Sigmoid colon (tissue), 7 donors: Measurements from ENCODE around the gene LRRK2. TPM values are rescaled to one million over a fixed set of nuclear protein-coding genes. Genes with fewer than 3 reads are reported as not detected.

ENCODE experiments used
- DNase-seq: peaks from one replicate; pipeline ENCODE4 v3.0.0-alpha.2; 2019
- H3K27ac ChIP-seq, 4 donors: fragments of 200-600 bp; sonication (generic); one replicate each; pipeline ENCODE4 v1.5.1; 2016 to 2019; ENCODE audit warnings: mild to moderate bottlenecking in 1 of 4
- H3K27me3 ChIP-seq, 3 donors: fragments of 200-600 bp; sonication (generic); one replicate each; pipeline ENCODE4 v1.5.1; 2019; ENCODE audit warnings: mild to moderate bottlenecking in 1 of 3
- H3K36me3 ChIP-seq, 4 donors: fragments of 200-600 bp; sonication (generic); one replicate each; pipeline ENCODE4 v1.5.1; 2016 to 2019
- H3K4me1 ChIP-seq, 4 donors: fragments of 200-600 bp; sonication (generic); one replicate each; pipeline ENCODE4 v1.5.1; 2017 to 2019
- H3K4me3 ChIP-seq, 4 donors: fragments of 200-600 bp; sonication (generic); one replicate each; pipeline ENCODE4 v1.5.1; 2017 to 2019; ENCODE audit warnings: mild to moderate bottlenecking in 2 of 4, moderate library complexity in 1 of 4
- H3K9me3 ChIP-seq, 4 donors: fragments of 200-600 bp in 3 of 4; sonication (generic) in 3 of 4; one replicate each; pipeline versions ENCODE4 v1.5.1 to v1.6.1; 2013 to 2019
- EP300 ChIP-seq, 4 donors: sonication (generic); formaldehyde crosslinking; IDR thresholded peaks; one replicate each; pipeline ENCODE4 v1.6.1; 2017; ENCODE audit warnings: antibody characterized with exemption in 4 of 4
- POLR2A ChIP-seq, 2 donors: fragments of 450-650 bp; IDR thresholded peaks; one replicate each; pipeline ENCODE4 v1.6.1; 2016; ENCODE audit warnings: antibody characterized with exemption in 2 of 2, mild to moderate bottlenecking in 2 of 2, moderate library complexity in 2 of 2
- POLR2AphosphoS5 ChIP-seq, 4 donors: sonication (generic); formaldehyde crosslinking; IDR thresholded peaks; one replicate each; pipeline ENCODE4 v1.6.1; 2017; ENCODE audit warnings: antibody characterized with exemption in 4 of 4
- WGBS, 2 donors: extraction: QIAGEN DNeasy Blood & Tissue Kit; methylation state at CpG; one replicate each; pipeline ENCODE4 v1.1.7; 2013; 5-methylcytosine and 5-hydroxymethylcytosine counted together
- intact Hi-C: fragments of 100-400 bp; cut with DNase I; formaldehyde crosslinking; loops from one replicate; pipeline ENCODE4 v1.15.1; 2023
- polyA plus RNA-seq, 3 donors: library from polyadenylated mRNA; stranded (reverse); fragments of 200-250 nt; gene quantifications; one replicate each; pipeline ENCODE4 v1.2.3, GENCODE V29; 2013
- total RNA-seq, 4 donors: library from RNA; depleted of rRNA; stranded (reverse); fragments of >200 nt; gene quantifications; one replicate each; pipeline ENCODE4 v1.1.0, GENCODE V29; 2016
- TF ChIP-seq, protein P1 (sequence below), 4 experiments: fragments of 450-650 bp in 3 of 4; fragments of 200-600 bp in 1 of 4; IDR thresholded peaks; one replicate each; pipeline ENCODE4 v1.5.1; 2016 to 2019; ENCODE audit warnings: antibody characterized with exemption in 4 of 4, mild to moderate bottlenecking in 3 of 4, moderate library complexity in 2 of 4
- donor health status: healthy with polysubstance abuse.
- donor health status: Bipolar disorder and iron deficiency.
- donor health status: healthy.

LRRK2 gene
- total and polyA plus RNA-seq, 7 donors: 0.92 to 29.9 (median 18.7) TPM

- intact Hi-C loops: no loop called here
- Histone ChIP-seq H3K9me3 (no peaks in the 10 kb centered on the region), H3K4me1 (no peaks in the 10 kb centered on the region), H3K27me3 (no peaks in the 10 kb centered on the region), H3K36me3 (no peaks in the 10 kb centered on the region), H3K27ac (no peak overlapping the region), H3K4me3 (no peak overlapping the region)
- TF ChIP-seq, protein P1, sequence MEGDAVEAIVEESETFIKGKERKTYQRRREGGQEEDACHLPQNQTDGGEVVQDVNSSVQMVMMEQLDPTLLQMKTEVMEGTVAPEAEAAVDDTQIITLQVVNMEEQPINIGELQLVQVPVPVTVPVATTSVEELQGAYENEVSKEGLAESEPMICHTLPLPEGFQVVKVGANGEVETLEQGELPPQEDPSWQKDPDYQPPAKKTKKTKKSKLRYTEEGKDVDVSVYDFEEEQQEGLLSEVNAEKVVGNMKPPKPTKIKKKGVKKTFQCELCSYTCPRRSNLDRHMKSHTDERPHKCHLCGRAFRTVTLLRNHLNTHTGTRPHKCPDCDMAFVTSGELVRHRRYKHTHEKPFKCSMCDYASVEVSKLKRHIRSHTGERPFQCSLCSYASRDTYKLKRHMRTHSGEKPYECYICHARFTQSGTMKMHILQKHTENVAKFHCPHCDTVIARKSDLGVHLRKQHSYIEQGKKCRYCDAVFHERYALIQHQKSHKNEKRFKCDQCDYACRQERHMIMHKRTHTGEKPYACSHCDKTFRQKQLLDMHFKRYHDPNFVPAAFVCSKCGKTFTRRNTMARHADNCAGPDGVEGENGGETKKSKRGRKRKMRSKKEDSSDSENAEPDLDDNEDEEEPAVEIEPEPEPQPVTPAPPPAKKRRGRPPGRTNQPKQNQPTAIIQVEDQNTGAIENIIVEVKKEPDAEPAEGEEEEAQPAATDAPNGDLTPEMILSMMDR (IDR thresholded peaks at IDR 0.05): no peak
- TF ChIP-seq EP300 (IDR thresholded peaks at IDR 0.05) (no peak), POLR2AphosphoS5 (IDR thresholded peaks at IDR 0.05) (no peak)
- 60 to 78% methylated on average over 6 of the region's 6 CpGs for WGBS, 2 donors
- DNase-seq: no peak
These were observed 32.0 kb upstream of the LRRK2 start for GRCh38 chr12:40192704-40193255.

GRCh38 chr12:40194846-40195245, 30.0 kb upstream of the LRRK2 start:
- Histone ChIP-seq H3K36me3 (no peaks in the 10 kb centered on the region), H3K27me3 (no peaks in the 10 kb centered on the region), H3K9me3 (no peaks in the 10 kb centered on the region), H3K27ac (no peak overlapping the region), H3K4me1 (no peaks in the 10 kb centered on the region), H3K4me3 (no peak overlapping the region)
- intact Hi-C loops: no loop called here
- 89 to 90% methylated on average over 3 of the region's 3 CpGs for WGBS, 2 donors
- DNase-seq: no peak
- TF ChIP-seq EP300 (IDR thresholded peaks at IDR 0.05) (no peak), POLR2AphosphoS5 (IDR thresholded peaks at IDR 0.05) (no peak)
- TF ChIP-seq, protein P1 (IDR thresholded peaks at IDR 0.05): no peak

DNA sequence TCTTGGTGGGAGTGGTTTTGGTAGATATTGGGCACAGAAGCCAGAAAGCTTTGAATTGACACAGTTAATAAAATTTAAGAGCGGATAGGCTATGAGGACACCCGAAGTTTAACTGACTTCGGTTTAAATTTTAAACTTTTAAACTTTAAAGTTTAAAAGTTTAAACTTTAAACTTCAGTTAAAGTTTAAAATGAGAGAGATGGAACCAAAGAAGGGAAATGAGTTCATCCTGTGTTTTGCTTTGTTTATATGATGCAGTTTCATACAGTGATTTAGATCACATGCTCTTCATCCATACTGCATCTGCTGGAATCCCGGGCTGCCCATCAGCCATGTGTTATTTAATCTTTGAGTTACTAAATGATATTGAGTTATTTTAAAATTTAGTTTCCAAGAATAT, 27.2 kb upstream of the LRRK2 start:
- no peaks in the 10 kb centered on the region for H3K27me3 ChIP-seq
- H3K9me3 ChIP-seq: no peaks in the 10 kb centered on the region
- 66 to 77% methylated on average over 4 of the region's 4 CpGs for WGBS, 2 donors
- no peak for DNase-seq
- intact Hi-C loops: no loop called here
- H3K27ac ChIP-seq: no peak overlapping the region
- no peaks in the 10 kb centered on the region for H3K4me1 ChIP-seq
- no peak overlapping the region for H3K4me3 ChIP-seq
- TF ChIP-seq, protein P1 (IDR thresholded peaks at IDR 0.05): no peak
- TF ChIP-seq POLR2AphosphoS5 (IDR thresholded peaks at IDR 0.05) (no peak), POLR2A (IDR thresholded peaks at IDR 0.05) (no peak), EP300 (IDR thresholded peaks at IDR 0.05) (no peak)
- no peaks in the 10 kb centered on the region for H3K36me3 ChIP-seq

DNA sequence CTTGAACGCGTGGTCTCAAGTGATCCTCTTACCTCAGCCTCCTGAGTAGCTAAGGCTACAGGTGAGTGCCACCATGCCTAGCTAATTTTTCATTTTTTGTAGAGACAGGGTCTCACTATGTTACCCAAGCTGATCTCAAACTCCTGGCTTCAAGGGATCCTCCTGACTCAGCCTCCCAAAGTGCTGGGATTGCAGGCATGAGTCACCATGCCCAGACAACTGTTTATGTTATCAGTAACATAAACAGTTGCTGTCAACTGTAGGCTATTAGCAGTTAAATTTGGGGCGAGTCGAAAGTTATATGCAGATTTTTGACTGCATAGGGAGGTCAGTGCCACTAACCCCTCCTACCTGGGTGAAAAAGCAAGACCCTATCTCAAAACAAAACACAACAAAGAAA, 26.2 kb upstream of the LRRK2 start:
- 78 to 80% methylated on average over 4 of the region's 4 CpGs for WGBS, 2 donors
- no peak for DNase-seq
- no peaks in the 10 kb centered on the region for H3K27me3 ChIP-seq
- no peaks in the 10 kb centered on the region for H3K36me3 ChIP-seq
- no peak overlapping the region for H3K27ac ChIP-seq
- H3K4me3 ChIP-seq: no peak overlapping the region
- no peaks in the 10 kb centered on the region for H3K9me3 ChIP-seq
- H3K4me1 ChIP-seq: no peaks in the 10 kb centered on the region
- intact Hi-C loops: no loop called here
- TF ChIP-seq POLR2A (IDR thresholded peaks at IDR 0.05) (no peak), EP300 (IDR thresholded peaks at IDR 0.05) (no peak), POLR2AphosphoS5 (IDR thresholded peaks at IDR 0.05) (no peak)
- TF ChIP-seq, protein P1 (IDR thresholded peaks at IDR 0.05): no peak
